GM21723 (cell line): ENCODE data around the gene SRD5A3.

ENCODE experiments used
- ATAC-seq: cut with Tn5 transposase; IDR thresholded peaks from one replicate; pipeline ENCODE4 v1.9.1; 2021; ENCODE audit warnings: mild to moderate bottlenecking, moderate library complexity; ENCODE audit not compliant: unreplicated experiment

Gene SRD5A3

DNA sequence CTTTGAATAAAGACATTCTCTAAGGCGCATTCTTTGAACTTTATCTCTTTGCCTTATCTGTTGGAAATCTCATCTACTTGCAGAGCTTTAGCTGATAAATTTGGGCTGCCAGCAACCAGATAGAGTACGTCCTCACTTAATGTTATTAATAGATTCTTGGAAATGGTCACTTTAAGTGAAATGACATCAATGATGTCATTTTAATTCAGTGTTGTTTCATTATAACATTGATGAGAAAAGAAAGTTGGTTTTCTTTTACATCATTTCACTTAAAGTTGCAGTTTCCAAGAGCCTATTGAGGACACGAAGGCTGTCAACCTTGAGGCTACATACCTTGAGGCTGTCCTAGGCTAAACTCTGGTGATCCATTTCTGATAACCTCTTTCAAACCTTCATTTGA lies 59.0 kb downstream of the SRD5A3 start:
- ATAC-seq, result no peak

GRCh38 chr4:55406545-55406944 lies 60.5 kb downstream of the SRD5A3 start:
- no peak for ATAC-seq

- no peak for ATAC-seq
Measured at GRCh38 chr4:55407119-55407518, 61.1 kb downstream of the SRD5A3 start.

- ATAC-seq, result no peak
Measured at GRCh38 chr4:55407764-55408163, 61.7 kb downstream of the SRD5A3 start.

DNA sequence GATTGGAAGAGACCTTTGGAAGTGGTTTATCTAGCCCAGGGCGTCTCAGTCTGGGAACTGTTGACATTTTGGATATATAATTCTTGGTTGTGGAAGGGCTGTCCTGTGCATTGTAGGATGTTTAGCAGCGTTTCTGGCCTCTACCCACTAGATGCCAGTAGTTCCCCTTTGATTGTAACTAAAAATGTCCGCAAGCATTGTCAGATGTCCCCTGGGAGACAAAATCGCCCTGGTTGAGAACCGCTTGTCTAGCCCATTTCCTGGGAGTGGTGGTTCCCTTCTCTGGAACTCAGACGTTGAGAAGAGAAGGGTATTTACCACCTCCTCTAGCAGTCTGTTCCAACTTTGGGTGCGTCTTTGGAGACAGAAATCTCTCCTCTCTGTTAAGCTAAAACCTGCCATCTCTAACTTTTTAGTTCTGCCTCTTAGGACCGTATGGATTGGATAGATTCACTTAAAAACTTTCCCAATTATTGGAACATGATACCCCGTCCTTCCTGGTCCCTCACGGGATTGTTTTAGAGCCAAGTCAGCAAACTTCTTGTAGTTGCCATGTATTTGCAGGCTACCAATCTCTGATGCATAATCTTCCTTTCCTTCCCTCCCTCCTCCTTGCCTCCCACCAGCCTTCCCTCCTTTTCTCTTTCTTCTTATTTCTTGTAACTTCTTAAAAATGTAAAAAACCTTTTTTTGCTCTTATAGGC lies 63.6 kb downstream of the SRD5A3 start:
- ATAC-seq, result peak; percentile 82

- ATAC-seq, result no peak
Measured at GRCh38 chr4:55410431-55410830, 64.4 kb downstream of the SRD5A3 start.

DNA sequence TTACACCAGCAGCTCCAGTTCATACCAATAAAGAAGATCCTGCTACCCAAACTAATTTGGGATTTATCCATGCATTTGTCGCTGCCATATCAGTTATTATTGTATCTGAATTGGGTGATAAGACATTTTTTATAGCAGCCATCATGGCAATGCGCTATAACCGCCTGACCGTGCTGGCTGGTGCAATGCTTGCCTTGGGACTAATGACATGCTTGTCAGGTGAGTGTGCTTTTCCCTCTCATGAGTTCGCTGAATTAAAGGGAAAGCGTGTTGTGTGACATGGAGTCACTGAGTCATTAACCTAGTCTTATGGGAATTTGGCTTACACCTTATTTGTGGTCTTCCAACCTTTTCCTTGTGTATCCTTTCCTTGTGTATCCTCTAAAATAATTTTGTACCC lies 65.6 kb downstream of the SRD5A3 start:
- no peak for ATAC-seq

DNA sequence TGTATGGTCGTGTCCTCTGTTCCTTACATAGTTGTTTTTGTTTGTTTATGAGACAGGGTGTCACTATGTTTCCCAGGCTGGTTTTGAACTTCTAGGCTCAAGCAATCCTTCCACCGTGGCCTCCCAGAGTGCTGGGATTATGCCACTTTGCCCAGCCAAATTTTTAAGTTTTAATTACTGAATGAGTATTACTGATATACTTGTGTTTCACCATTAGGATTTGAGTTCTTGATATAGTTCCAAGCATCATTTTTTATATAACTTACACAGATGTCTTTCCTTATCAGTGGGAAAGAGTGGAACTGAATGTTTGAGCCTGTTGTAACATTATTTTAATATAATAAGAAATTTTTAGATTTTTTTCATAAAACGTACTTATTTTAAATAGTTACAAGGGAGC lies 70.1 kb downstream of the SRD5A3 start:
- ATAC-seq, result no peak
